Measurements from ENCODE around the gene SAFB.
"Not testable (repeated sequence)": the region's sequence is repeated elsewhere in the genome, so short reads cannot be mapped to it uniquely, and the experiment has no call there.

The SAFB gene

DNA sequence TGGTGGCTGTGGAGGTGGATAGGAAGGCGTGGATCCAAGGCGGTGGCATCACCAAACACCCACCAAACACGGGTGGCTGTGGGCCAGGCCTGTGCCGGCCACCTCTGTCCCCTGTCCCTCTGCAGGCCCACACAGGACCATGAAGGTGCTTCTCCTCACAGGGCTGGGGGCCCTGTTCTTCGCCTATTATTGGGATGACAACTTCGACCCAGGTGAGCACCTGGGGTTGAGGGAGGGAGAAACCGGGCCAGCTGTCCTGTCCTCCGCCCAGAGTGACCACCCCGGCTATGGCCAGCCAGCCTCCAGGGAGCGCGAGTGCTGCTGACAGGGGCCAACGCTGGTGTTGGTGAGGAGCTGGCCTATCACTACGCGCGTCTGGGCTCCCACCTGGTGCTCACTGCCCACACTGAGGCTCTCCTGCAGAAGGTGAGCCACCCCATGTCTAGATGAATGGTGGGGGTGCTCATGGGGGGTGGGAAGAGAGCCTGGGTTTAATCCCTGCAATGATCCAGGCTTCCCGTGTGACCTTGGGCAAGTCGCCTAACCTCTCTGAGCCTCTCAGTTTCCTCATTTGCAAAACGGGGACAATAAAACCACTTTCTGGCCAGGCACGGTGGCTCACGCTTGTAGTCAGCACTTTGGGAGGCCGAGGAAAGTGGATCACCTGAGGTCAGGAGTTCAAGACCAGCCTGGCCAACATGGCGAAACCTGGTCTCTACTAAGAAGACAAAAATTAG lies 62.0 kb downstream of the SAFB start:
- DNase-seq (ENCODE audit: low read depth, low spot score), result no peak

DNA sequence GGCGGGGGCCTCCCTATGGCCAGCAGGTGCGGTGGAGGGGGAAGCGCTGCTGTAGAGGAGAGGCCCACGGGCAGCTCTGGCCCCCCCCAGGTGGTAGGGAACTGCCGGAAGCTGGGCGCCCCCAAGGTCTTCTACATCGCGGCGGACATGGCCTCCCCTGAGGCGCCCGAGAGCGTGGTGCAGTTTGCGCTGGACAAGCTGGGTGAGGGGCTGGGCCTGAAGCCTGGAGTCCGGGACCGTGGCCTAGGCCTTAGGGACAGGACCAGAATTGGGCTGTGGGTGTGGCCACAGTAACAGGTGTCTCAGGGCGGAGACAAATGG lies 63.4 kb downstream of the SAFB start:
- no peak for DNase-seq (ENCODE audit: low read depth, low spot score)

- peak; percentile 96 for DNase-seq (ENCODE audit: low read depth, low spot score)
These were observed 63.9 kb downstream of the SAFB start for GRCh38 chr19:5686647-5687359.

GRCh38 chr19:5687360-5688198 lies 64.7 kb downstream of the SAFB start:
- DNase-seq (ENCODE audit: low read depth, low spot score), result no peak

DNA sequence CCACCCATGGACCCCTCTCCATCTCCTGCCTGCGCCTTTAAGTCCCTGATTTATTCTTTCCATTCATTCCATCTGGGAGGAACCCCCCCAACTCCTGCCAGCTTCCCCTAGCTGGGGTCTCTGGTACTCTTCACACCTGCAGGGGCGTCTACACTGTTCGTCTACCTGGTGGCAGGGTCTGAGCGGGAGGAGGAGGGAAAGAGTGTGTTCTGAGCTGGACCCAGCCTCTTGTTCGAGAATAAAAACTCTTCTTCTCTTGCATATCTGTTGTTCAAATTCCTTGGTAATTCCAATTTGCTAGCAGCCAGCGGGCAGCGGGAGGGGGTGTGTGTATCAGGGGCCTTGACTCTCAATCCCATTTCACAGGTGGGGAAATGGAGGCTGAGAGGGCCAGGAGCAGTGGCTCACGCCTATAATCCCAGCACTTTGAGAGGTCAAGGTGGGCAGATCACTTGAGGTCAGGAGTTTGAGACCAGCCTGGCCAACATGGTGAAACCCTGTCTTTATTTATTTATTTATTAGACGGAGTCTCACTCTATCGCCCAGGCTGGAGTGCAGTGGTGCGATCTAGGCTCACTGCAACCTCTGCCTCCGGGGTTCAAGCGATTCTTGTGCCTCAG lies 65.5 kb downstream of the SAFB start:
- DNase-seq (ENCODE audit: low read depth, low spot score), result not testable (repeated sequence)

DNA sequence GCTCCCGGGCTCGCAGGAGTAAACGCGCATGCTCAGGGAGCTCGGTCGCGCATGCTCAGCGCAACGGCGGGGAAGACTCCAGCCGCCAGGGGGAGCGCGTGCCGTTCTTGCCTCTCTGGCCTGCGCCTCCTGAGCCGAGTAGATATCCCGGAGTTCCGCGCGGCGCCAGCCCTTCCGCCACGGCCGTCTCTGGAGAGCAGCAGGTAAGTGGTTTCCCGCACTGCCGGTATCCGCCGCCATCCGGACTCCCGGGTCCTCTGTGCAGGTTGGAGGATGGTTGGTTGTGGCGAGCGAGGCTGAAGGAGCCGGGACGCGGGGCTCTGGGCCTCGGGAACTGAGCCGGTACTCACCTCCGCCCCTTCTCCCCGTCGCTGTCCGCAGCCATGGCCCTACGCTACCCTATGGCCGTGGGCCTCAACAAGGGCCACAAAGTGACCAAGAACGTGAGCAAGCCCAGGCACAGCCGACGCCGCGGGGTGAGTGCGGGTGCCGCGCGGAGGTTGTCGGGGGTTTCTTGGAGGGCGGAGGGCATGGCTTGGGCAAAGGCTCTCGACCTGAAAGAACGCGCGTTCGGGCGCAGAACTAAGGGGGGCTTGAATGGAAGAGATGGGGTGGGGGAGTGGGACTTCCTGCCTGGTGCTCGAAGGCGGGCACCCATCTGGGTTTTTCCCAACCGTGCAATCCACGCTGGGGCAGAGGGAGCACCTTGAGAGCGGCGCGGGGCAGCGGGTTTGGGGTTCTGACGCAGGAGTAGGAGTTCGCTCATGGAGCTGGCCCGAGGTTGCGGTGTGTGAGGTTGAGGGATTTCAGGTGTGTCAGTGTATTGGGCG lies 67.5 kb downstream of the SAFB start, which contains the start of gene RPL36:
Gene RPL36 (plus strand): TSS at position 171 of the 830 bp plus-strand sequence. CDS start 213 bp downstream, at position 384.
- DNase-seq (ENCODE audit: low read depth, low spot score), result peak; percentile 99

- peak; percentile 42 for DNase-seq (ENCODE audit: low read depth, low spot score)
These were observed 68.3 kb downstream of the SAFB start for GRCh38 chr19:5690955-5691821.

DNA sequence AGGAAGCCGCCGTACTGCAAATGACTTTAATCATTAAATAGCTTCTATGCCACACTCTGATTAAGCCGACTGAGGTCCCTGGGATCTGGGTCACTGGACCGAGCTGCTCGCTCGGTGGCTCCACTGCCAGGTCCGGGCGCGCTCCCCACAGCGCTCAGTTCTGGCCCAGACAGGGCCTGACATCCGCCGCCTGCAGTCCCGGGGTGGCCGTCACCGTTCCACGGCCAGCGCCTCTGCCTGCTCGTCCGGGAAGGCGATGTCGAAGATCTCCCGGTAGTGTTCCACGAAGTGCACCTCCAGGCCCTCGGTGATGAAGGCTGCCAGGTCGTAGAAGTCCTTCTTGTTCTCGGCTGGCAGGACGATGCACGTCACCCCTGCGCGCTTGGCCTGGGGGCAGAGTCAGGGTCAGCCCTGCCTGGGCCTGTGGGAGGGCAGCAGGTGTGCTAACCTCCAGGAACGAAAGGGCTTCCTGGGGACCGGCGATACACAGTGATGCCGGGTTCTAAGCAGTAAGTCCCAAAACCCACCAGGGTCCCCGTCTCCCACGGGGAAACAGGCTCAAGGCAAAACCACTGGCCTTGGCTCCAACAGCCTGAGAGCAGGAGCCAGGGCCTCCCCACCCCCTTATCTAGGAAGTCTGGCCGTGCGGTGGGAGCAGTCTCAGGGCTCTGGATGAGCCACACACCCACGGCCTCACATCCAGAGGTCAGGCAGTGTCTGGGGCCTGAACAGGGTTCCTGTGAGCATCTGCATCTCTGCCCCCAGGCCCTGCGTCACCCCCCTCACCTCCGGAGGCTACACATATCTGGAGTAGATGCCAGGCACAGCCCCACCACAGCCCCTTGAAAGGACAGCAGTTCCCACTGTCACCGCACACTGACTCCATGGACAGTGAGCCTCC lies 69.2 kb downstream of the SAFB start:
- DNase-seq (ENCODE audit: low read depth, low spot score), result peak; percentile 51

DNA sequence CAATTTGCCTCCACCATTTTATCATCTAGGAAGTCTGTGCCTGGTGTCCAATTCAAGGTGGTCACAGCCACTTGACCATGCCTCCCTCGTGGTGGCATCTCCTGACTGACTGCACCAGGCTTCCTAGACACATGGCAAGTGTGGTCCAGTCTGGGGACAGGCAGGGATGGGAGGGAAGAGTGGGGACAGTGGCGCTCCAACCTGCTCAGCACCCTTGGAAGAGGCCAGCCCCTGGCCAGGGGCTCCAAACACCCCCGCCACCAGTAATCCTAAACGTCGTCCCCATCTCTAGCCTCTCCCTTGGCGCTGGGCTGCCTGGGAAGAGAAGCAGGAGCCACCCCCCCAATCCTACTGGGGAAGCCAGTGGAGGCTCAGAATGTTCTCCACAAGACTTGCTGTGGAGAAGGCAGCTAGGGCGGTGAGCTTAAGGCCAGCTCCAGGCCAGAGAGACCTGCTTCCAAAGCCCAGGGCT lies 69.9 kb downstream of the SAFB start:
- DNase-seq (ENCODE audit: low read depth, low spot score), result peak; percentile 36

DNA sequence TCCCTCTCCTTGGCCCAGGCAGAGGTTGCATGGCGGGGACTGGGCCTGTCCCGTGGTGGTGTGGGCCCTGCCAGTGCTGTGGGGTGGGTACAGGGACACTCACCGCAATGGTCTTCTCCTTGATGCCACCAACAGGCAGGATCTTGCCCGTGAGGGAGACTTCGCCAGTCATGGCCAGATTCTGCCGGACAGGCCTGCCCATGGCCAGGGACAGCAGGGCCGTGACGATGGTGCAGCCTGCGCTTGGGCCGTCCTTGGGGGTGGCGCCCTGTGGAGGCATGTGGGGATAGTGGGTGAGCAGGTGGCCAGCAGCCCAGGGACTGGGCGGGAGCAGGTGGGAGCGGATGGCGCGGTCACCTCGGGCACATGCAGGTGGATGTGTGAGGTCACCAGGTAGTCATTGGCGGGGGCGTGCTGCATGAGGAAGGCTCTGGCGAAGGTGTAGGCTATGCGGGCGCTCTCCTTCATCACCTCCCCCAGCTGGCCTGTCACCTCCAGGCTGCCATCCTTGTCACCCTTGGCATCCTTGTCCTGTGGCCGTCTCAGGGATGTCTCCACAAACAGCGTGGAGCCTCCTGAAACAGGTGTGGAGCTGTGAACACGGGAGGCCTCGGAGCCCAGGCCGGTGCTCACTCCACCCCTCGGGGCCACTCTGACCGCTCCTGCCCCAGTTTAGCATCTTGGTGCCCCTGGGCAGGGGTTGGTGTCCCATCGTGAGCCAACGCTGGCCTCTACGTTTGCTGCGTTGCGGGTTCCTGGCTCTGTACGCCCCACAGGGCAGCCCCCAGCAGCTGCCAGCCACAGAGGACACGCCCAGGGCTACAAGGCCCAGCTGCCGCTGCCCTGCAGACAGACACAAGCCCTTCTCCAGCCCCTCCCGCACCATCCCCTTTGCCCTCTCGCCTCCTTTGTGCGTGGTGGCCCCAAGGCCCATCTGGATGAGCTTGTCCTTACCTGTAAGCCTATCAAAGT lies 70.6 kb downstream of the SAFB start:
- no peak for DNase-seq (ENCODE audit: low read depth, low spot score)

DNA sequence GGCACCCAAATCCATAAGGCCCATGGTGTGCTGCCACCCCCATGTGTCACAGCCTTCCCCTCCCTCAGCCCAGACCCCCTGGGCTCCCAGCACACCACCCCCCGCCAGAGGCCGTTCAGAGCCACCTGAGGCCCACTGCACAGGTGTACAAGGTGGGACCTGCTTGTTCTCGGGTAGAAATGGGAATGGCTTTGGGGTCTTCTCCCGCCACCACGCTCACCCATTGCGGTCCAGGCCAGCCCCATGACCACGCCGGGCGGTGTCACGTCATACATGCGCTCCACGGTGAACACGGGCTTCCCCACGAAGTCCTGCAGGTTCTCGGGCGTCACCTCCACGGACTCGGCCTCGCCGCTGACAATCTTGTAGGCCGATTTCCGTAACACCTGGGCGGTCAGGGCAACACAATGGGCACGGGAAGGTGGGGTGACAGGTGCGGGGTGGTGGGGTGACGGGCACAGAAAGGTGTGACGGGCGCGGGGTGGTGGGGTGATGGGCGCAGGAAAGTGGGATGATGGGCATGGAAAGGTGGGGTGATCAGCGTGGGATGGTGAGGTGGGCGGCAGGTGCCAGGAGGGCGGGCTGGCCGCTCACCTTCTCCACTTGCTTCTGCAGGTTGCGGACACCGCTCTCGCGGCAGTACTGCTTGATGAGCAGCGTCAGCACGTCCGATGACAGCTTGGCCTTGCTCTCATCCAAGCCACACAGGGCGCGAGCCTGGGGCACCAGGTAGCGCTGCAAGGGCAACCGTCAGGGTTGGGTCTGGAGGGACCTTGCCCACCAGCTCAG lies 71.5 kb downstream of the SAFB start:
- no peak for DNase-seq (ENCODE audit: low read depth, low spot score)

- DNase-seq (ENCODE audit: low read depth, low spot score), result no peak
These were observed 72.2 kb downstream of the SAFB start for GRCh38 chr19:5694956-5695648.

DNA sequence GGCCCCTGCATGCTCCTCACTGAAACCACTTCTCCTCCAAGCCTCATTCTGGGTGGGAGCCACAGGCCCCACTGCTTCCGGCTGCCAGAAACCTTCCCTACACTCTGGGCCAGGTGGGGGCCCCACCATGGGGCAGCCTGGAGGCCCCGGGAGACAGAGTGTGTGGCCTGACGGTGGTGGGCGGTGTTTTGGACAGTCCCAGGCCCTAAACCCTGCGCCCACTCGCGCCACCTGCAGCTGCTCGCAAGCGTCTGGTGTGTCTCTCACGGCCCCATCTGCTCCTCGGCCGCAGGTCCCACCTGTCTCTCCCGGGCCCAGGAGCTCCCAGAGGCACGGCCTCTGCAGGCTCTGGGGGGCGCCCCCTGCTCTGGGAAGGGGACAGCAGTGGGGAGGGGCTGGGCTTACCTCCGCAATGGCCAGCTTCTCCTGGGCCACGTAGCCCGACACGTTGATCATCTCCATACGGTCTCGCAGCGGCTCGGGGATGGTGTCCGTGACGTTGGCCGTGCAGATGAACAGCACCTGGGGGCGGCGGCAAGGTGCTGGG lies 72.8 kb downstream of the SAFB start:
- no peak for DNase-seq (ENCODE audit: low read depth, low spot score)

- DNase-seq (ENCODE audit: low read depth, low spot score), result no peak
These were observed 73.5 kb downstream of the SAFB start for GRCh38 chr19:5696196-5697021.

Measured in ELF-1 (cell line).